MG63 (cell line): ENCODE results near the gene MYH7B. TPM values are rescaled to one million over a fixed set of nuclear protein-coding genes. Genes with fewer than 3 reads are reported as not detected.

Source experiments
- DNase-seq: peaks from one replicate; pipeline ENCODE4 v3.0.0-alpha.2; 2020
- H3K27me3 ChIP-seq: fragments of 250-450 bp; sonication (Bioruptor Pico); 2 replicates; pipeline ENCODE4 v1.5.1; 2020; ENCODE audit warnings: mild to moderate bottlenecking, moderate library complexity
- H3K36me3 ChIP-seq: fragments of 250-450 bp; sonication (Bioruptor Pico); 2 replicates; pipeline ENCODE4 v1.5.1; 2020; ENCODE audit warnings: mild to moderate bottlenecking, moderate library complexity
- H3K4me3 ChIP-seq: fragments of 250-450 bp; sonication (Bioruptor Pico); 2 replicates; pipeline ENCODE4 v1.5.1; 2020; ENCODE audit warnings: mild to moderate bottlenecking, moderate library complexity
- H3K9me3 ChIP-seq: fragments of 250-450 bp; sonication (Bioruptor Pico); 2 replicates; pipeline ENCODE4 v1.5.1; 2020; ENCODE audit warnings: mild to moderate bottlenecking, moderate library complexity
- total RNA-seq: library from RNA; depleted of rRNA; stranded (reverse); fragments of >200 nt; shearing (Covaris generic); gene quantifications from 2 replicates; pipeline ENCODE4 v1.2.3, GENCODE V29; 2014; ENCODE audit warnings: low replicate concordance

The MYH7B gene
- total RNA-seq, 1 experiment from 2014 or later = not detected

- peaks cover 50% of the 10 kb centered on the region for H3K36me3 ChIP-seq
- H3K27me3 ChIP-seq = no peaks in the 10 kb centered on the region
- no peak overlapping the region for H3K4me3 ChIP-seq
- no peak for DNase-seq
- H3K9me3 ChIP-seq = no peaks in the 10 kb centered on the region
These were observed 39.5 kb downstream of the MYH7B start for GRCh38 chr20:34995192-34995591.

- H3K4me3 ChIP-seq = no peak overlapping the region
- H3K27me3 ChIP-seq = no peaks in the 10 kb centered on the region
- no peak for DNase-seq
- no peaks in the 10 kb centered on the region for H3K9me3 ChIP-seq
- peaks cover 53% of the 10 kb centered on the region for H3K36me3 ChIP-seq
These were observed 40.0 kb downstream of the MYH7B start for GRCh38 chr20:34995696-34996095.

- no peak for DNase-seq
- Histone ChIP-seq H3K27me3 (no peaks in the 10 kb centered on the region), H3K4me3 (no peak overlapping the region), H3K9me3 (no peaks in the 10 kb centered on the region), H3K36me3 (peaks cover 55% of the 10 kb centered on the region)
These were observed 40.8 kb downstream of the MYH7B start for GRCh38 chr20:34996243-34997028.

GRCh38 chr20:34997131-34997561, 41.5 kb downstream of the MYH7B start:
- Histone ChIP-seq H3K27me3 (no peaks in the 10 kb centered on the region), H3K36me3 (peaks cover 62% of the 10 kb centered on the region), H3K9me3 (no peaks in the 10 kb centered on the region), H3K4me3 (no peak overlapping the region)
- no peak for DNase-seq

- Histone ChIP-seq H3K4me3 (no peak overlapping the region), H3K27me3 (no peaks in the 10 kb centered on the region), H3K9me3 (no peaks in the 10 kb centered on the region), H3K36me3 (peaks cover 68% of the 10 kb centered on the region)
- no peak for DNase-seq
These were observed 42.1 kb downstream of the MYH7B start for GRCh38 chr20:34997774-34998173.

- Histone ChIP-seq H3K36me3 (peaks cover 70% of the 10 kb centered on the region), H3K27me3 (no peaks in the 10 kb centered on the region)
- no peak for DNase-seq
These were observed 42.8 kb downstream of the MYH7B start for GRCh38 chr20:34998331-34998950.

GRCh38 chr20:34999021-34999451, 43.4 kb downstream of the MYH7B start:
- no peak overlapping the region for H3K4me3 ChIP-seq
- peaks cover 70% of the 10 kb centered on the region for H3K36me3 ChIP-seq
- no peaks in the 10 kb centered on the region for H3K9me3 ChIP-seq
- no peaks in the 10 kb centered on the region for H3K27me3 ChIP-seq
- no peak for DNase-seq

More at GRCh38 chr20:34998331-34998950, 42.8 kb downstream of the MYH7B start:
- H3K9me3 ChIP-seq = no peaks in the 10 kb centered on the region
- no peak overlapping the region for H3K4me3 ChIP-seq

- Histone ChIP-seq H3K27me3 (no peaks in the 10 kb centered on the region), H3K9me3 (no peaks in the 10 kb centered on the region), H3K36me3 (peaks cover 75% of the 10 kb centered on the region), H3K4me3 (no peak overlapping the region)
- DNase-seq = no peak
These were observed 44.1 kb downstream of the MYH7B start for GRCh38 chr20:34999782-35000181.

GRCh38 chr20:35000311-35000921, 44.7 kb downstream of the MYH7B start:
- no peak overlapping the region for H3K4me3 ChIP-seq
- H3K36me3 ChIP-seq = peaks cover 78% of the 10 kb centered on the region
- no peaks in the 10 kb centered on the region for H3K9me3 ChIP-seq
- no peak for DNase-seq
- H3K27me3 ChIP-seq = no peaks in the 10 kb centered on the region

GRCh38 chr20:35000922-35001595, 45.4 kb downstream of the MYH7B start:
- Histone ChIP-seq H3K27me3 (no peaks in the 10 kb centered on the region), H3K4me3 (no peak overlapping the region), H3K36me3 (peaks cover 78% of the 10 kb centered on the region), H3K9me3 (no peaks in the 10 kb centered on the region)
- DNase-seq = no peak

GRCh38 chr20:35001596-35002362, 46.1 kb downstream of the MYH7B start:
- Histone ChIP-seq H3K27me3 (no peaks in the 10 kb centered on the region), H3K9me3 (no peaks in the 10 kb centered on the region), H3K36me3 (peaks cover 79% of the 10 kb centered on the region), H3K4me3 (no peak overlapping the region)
- no peak for DNase-seq

- peaks cover 86% of the 10 kb centered on the region for H3K36me3 ChIP-seq
- H3K9me3 ChIP-seq = no peaks in the 10 kb centered on the region
- no peak overlapping the region for H3K4me3 ChIP-seq
- no peaks in the 10 kb centered on the region for H3K27me3 ChIP-seq
- DNase-seq = no peak
These were observed 47.0 kb downstream of the MYH7B start for GRCh38 chr20:35002426-35003210.

- DNase-seq = no peak
- H3K27me3 ChIP-seq = no peaks in the 10 kb centered on the region
- H3K4me3 ChIP-seq = no peak overlapping the region
- H3K9me3 ChIP-seq = no peaks in the 10 kb centered on the region
- H3K36me3 ChIP-seq = peaks cover 87% of the 10 kb centered on the region
These were observed 47.8 kb downstream of the MYH7B start for GRCh38 chr20:35003211-35004031.

- DNase-seq = no peak
- Histone ChIP-seq H3K36me3 (peaks cover 84% of the 10 kb centered on the region), H3K9me3 (no peaks in the 10 kb centered on the region), H3K4me3 (no peak overlapping the region), H3K27me3 (no peaks in the 10 kb centered on the region)
These were observed 48.5 kb downstream of the MYH7B start for GRCh38 chr20:35004051-35004725.
